ENCODE measurements around the gene CHRNA3.
A peak's percentile ranks its signal among the peaks of the same experiment; 100 is the strongest.

CHRNA3 gene

DNA sequence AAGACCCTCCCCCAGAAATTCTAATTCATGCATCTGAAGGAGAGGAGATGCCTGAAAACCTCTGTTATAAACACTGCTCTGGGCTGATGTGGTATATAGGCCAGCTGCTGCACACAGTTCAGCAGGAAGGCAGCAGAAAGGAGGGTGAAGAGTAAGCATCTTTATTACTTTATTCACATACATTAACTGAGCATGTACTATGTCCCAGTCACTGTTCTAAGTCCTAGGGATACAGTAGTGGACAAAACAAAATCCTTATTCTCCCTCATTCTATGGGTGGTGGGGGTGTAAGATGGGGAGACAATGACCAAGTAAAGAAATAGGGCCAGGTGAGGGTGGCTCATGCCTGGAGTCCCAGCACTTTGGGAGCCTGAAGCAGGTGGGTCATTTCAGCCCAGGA is 38.0 kb upstream of the CHRNA3 start:
- no peak overlapping the region for H3K4ac ChIP-seq (ENCODE audit: low read depth in 1 of 2, low read length in 2 of 2)
- H2BK15ac ChIP-seq (ENCODE audit: low read depth, poor library complexity, severe bottlenecking): no peak overlapping the region
- no peak overlapping the region for H2AFZ ChIP-seq (ENCODE audit: low read depth, low read length)
- H3K36me3 ChIP-seq (ENCODE audit: control insufficient read depth in 1 of 2, insufficient read depth in 2 of 2, low read depth in 1 of 2, low read length in 2 of 2): no peaks in the 10 kb centered on the region
- no peak for DNase-seq
- no peak overlapping the region for H3K23ac ChIP-seq (ENCODE audit: low read length in 2 of 2)
- H3K27me3 ChIP-seq (ENCODE audit: control insufficient read depth in 1 of 2, insufficient read depth in 1 of 2, low read length in 2 of 2): peaks cover 36 to 47% of the 10 kb centered on the region in 2 experiments
- no peak overlapping the region for H2BK5ac ChIP-seq (ENCODE audit: low read depth, low read length, poor library complexity, severe bottlenecking)
- no peak overlapping the region for H3K4me2 ChIP-seq (ENCODE audit: low read length, poor library complexity, severe bottlenecking)
- H4K91ac ChIP-seq (ENCODE audit: low read length): no peak overlapping the region
- no peak overlapping the region for H3K14ac ChIP-seq (ENCODE audit: low read length in 2 of 2)
- no peaks in the 10 kb centered on the region for H3K4me1 ChIP-seq (ENCODE audit: control insufficient read depth, insufficient read depth, low read depth, low read length)
- no peak overlapping the region for H3K4me3 ChIP-seq (ENCODE audit: insufficient read depth in 1 of 2, low read depth in 1 of 2, low read length in 2 of 2)
- no peak overlapping the region for H2BK120ac ChIP-seq (ENCODE audit: low read depth, low read length)
- H3K9ac ChIP-seq (ENCODE audit: low read length): no peak overlapping the region
- no peak overlapping the region for H2BK12ac ChIP-seq (ENCODE audit: low read length in 2 of 2)
- no peak overlapping the region for H3K18ac ChIP-seq (ENCODE audit: low read depth in 1 of 2, low read length in 2 of 2)
- no peak overlapping the region for H3K27ac ChIP-seq (ENCODE audit: low read length, poor library complexity, severe bottlenecking)
- H3K79me1 ChIP-seq (replicated peaks; ENCODE audit: low read length, poor library complexity, severe bottlenecking): no peaks in the 10 kb centered on the region
- no peak overlapping the region for H2AK5ac ChIP-seq (ENCODE audit: low read length, severe bottlenecking)
- H4K8ac ChIP-seq (ENCODE audit: low read length): no peak overlapping the region
- no peaks in the 10 kb centered on the region for H3K9me3 ChIP-seq (ENCODE audit: control insufficient read depth, low read length)

- Histone ChIP-seq H3K23ac (ENCODE audit: low read length in 2 of 2) (no peak overlapping the region), H4K8ac (ENCODE audit: low read length) (no peak overlapping the region), H3K79me1 (replicated peaks; ENCODE audit: low read length, poor library complexity, severe bottlenecking) (no peaks in the 10 kb centered on the region), H3K14ac (ENCODE audit: low read length in 2 of 2) (no peak overlapping the region), H2BK5ac (ENCODE audit: low read depth, low read length, poor library complexity, severe bottlenecking) (no peak overlapping the region), H3K4me3 (ENCODE audit: insufficient read depth in 1 of 2, low read depth in 1 of 2, low read length in 2 of 2) (no peak overlapping the region), H2BK120ac (ENCODE audit: low read depth, low read length) (no peak overlapping the region), H3K36me3 (ENCODE audit: control insufficient read depth in 1 of 2, insufficient read depth in 2 of 2, low read depth in 1 of 2, low read length in 2 of 2) (no peaks in the 10 kb centered on the region), H3K4ac (ENCODE audit: low read depth in 1 of 2, low read length in 2 of 2) (no peak overlapping the region), H3K9ac (ENCODE audit: low read length) (no peak overlapping the region), H3K4me1 (ENCODE audit: control insufficient read depth, insufficient read depth, low read depth, low read length) (no peaks in the 10 kb centered on the region), H3K4me2 (ENCODE audit: low read length, poor library complexity, severe bottlenecking) (no peak overlapping the region), H2AFZ (ENCODE audit: low read depth, low read length) (no peak overlapping the region), H2AK5ac (ENCODE audit: low read length, severe bottlenecking) (no peak overlapping the region), H2BK15ac (ENCODE audit: low read depth, poor library complexity, severe bottlenecking) (no peak overlapping the region), H2BK12ac (ENCODE audit: low read length in 2 of 2) (no peak overlapping the region), H4K91ac (ENCODE audit: low read length) (no peak overlapping the region), H3K9me3 (ENCODE audit: control insufficient read depth, low read length) (no peaks in the 10 kb centered on the region), H3K18ac (ENCODE audit: low read depth in 1 of 2, low read length in 2 of 2) (no peak overlapping the region), H3K27ac (ENCODE audit: low read length, poor library complexity, severe bottlenecking) (no peak overlapping the region), H3K27me3 (ENCODE audit: control insufficient read depth in 1 of 2, insufficient read depth in 1 of 2, low read length in 2 of 2) (peaks cover 47 to 48% of the 10 kb centered on the region in 2 experiments)
- 92% methylated on average over 3 of the region's 4 CpGs for WGBS
- no peak for DNase-seq
Measured at GRCh38 chr15:78654272-78654671, 33.5 kb upstream of the CHRNA3 start.

DNA sequence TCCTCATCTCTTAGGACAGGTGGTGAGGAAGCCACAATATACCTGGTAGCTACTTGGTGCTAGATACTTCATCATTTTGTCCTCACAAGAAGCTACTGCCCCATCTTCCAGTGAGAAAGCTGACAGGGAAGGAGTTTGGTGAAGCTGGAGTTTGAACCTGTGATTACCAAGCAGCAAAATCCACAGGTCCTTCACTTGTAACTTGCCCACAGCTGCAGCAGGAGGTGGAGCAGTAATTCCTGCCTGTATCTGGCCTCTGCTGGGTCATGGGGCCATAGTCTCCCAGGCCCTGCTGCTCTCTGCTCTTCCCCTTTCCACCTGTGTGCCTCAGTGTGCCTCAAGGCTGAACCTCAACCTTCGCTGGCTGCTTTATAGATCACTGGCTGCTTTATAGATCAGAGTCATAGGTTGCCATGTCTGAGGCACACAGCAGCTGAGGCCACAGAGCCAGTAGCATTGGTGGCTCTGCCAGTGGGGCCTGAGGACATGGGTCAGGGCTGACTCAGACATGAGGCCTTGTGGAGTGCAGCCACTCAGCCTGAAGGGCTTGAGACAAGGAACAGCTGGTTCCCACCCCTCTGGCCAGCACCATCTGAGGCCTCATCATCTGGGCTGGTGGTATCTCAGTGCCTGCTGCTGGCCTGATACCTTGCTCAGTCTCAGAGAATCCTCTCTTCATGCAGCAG is 31.3 kb upstream of the CHRNA3 start:
- no peak overlapping the region for H2BK5ac ChIP-seq (ENCODE audit: low read depth, low read length, poor library complexity, severe bottlenecking)
- 83% methylated on average over 1 of the region's 1 CpG for WGBS

GRCh38 chr15:78651007-78651406 is 30.2 kb upstream of the CHRNA3 start:
- no peak for DNase-seq
- no peak overlapping the region for H2AFZ ChIP-seq (ENCODE audit: low read depth, low read length)
- no peaks in the 10 kb centered on the region for H3K4me1 ChIP-seq (ENCODE audit: control insufficient read depth, insufficient read depth, low read depth, low read length)
- no peak overlapping the region for H2BK15ac ChIP-seq (ENCODE audit: low read depth, poor library complexity, severe bottlenecking)
- H3K18ac ChIP-seq (ENCODE audit: low read depth in 1 of 2, low read length in 2 of 2): no peak overlapping the region
- H2AK5ac ChIP-seq (ENCODE audit: low read length, severe bottlenecking): no peak overlapping the region
- H2BK12ac ChIP-seq (ENCODE audit: low read length in 2 of 2): no peak overlapping the region
- H3K27ac ChIP-seq (ENCODE audit: low read length, poor library complexity, severe bottlenecking): no peak overlapping the region
- no peaks in the 10 kb centered on the region for H3K36me3 ChIP-seq (ENCODE audit: control insufficient read depth in 1 of 2, insufficient read depth in 2 of 2, low read depth in 1 of 2, low read length in 2 of 2)
- WGBS: 68% methylated on average over 3 of the region's 3 CpGs
- no peak overlapping the region for H3K4me2 ChIP-seq (ENCODE audit: low read length, poor library complexity, severe bottlenecking)
- no peak overlapping the region for H2BK5ac ChIP-seq (ENCODE audit: low read depth, low read length, poor library complexity, severe bottlenecking)
- no peak overlapping the region for H3K4ac ChIP-seq (ENCODE audit: low read depth in 1 of 2, low read length in 2 of 2)
- no peaks in the 10 kb centered on the region for H3K9me3 ChIP-seq (ENCODE audit: control insufficient read depth, low read length)
- no peaks in the 10 kb centered on the region for H3K79me1 ChIP-seq (replicated peaks; ENCODE audit: low read length, poor library complexity, severe bottlenecking)
- no peak overlapping the region for H4K91ac ChIP-seq (ENCODE audit: low read length)
- H3K9ac ChIP-seq (ENCODE audit: low read length): no peak overlapping the region
- no peak overlapping the region for H2BK120ac ChIP-seq (ENCODE audit: low read depth, low read length)
- H3K4me3 ChIP-seq (ENCODE audit: insufficient read depth in 1 of 2, low read depth in 1 of 2, low read length in 2 of 2): peak overlapping the region in 1 of 2 experiments; percentile 6
- H4K8ac ChIP-seq (ENCODE audit: low read length): no peak overlapping the region
- H3K23ac ChIP-seq (ENCODE audit: low read length in 2 of 2): no peak overlapping the region
- no peak overlapping the region for H3K14ac ChIP-seq (ENCODE audit: low read length in 2 of 2)
- peaks cover 33 to 41% of the 10 kb centered on the region in 2 experiments for H3K27me3 ChIP-seq (ENCODE audit: control insufficient read depth in 1 of 2, insufficient read depth in 1 of 2, low read length in 2 of 2)

More for the DNA sequence above, 31.3 kb upstream of the CHRNA3 start:
- no peaks in the 10 kb centered on the region for H3K36me3 ChIP-seq (ENCODE audit: control insufficient read depth in 1 of 2, insufficient read depth in 2 of 2, low read depth in 1 of 2, low read length in 2 of 2)
- H3K79me1 ChIP-seq (replicated peaks; ENCODE audit: low read length, poor library complexity, severe bottlenecking): no peaks in the 10 kb centered on the region
- H3K23ac ChIP-seq (ENCODE audit: low read length in 2 of 2): no peak overlapping the region
- no peak overlapping the region for H3K9ac ChIP-seq (ENCODE audit: low read length)
- no peak overlapping the region for H2BK15ac ChIP-seq (ENCODE audit: low read depth, poor library complexity, severe bottlenecking)
- no peak overlapping the region for H3K4me2 ChIP-seq (ENCODE audit: low read length, poor library complexity, severe bottlenecking)
- no peak overlapping the region for H2BK12ac ChIP-seq (ENCODE audit: low read length in 2 of 2)
- no peaks in the 10 kb centered on the region for H3K9me3 ChIP-seq (ENCODE audit: control insufficient read depth, low read length)
- no peak overlapping the region for H2BK120ac ChIP-seq (ENCODE audit: low read depth, low read length)
- H3K14ac ChIP-seq (ENCODE audit: low read length in 2 of 2): peak overlapping the region in 1 of 2 experiments; percentile 39
- H4K91ac ChIP-seq (ENCODE audit: low read length): peak overlapping the region; percentile 18
- H3K4me1 ChIP-seq (ENCODE audit: control insufficient read depth, insufficient read depth, low read depth, low read length): no peaks in the 10 kb centered on the region
- no peak overlapping the region for H3K4me3 ChIP-seq (ENCODE audit: insufficient read depth in 1 of 2, low read depth in 1 of 2, low read length in 2 of 2)
- H3K27me3 ChIP-seq (ENCODE audit: control insufficient read depth in 1 of 2, insufficient read depth in 1 of 2, low read length in 2 of 2): peaks cover 40 to 48% of the 10 kb centered on the region in 2 experiments
- no peak overlapping the region for H2AFZ ChIP-seq (ENCODE audit: low read depth, low read length)
- H3K4ac ChIP-seq (ENCODE audit: low read depth in 1 of 2, low read length in 2 of 2): no peak overlapping the region
- no peak overlapping the region for H2AK5ac ChIP-seq (ENCODE audit: low read length, severe bottlenecking)
- no peak overlapping the region for H3K18ac ChIP-seq (ENCODE audit: low read depth in 1 of 2, low read length in 2 of 2)
- no peak for DNase-seq
- no peak overlapping the region for H3K27ac ChIP-seq (ENCODE audit: low read length, poor library complexity, severe bottlenecking)
- no peak overlapping the region for H4K8ac ChIP-seq (ENCODE audit: low read length)

Data from mesenchymal stem cell (in vitro differentiated cells and primary cell).